GM23338 (cell line): ENCODE results near the gene ASB11. TPM values are rescaled to one million over a fixed set of nuclear protein-coding genes. Genes with fewer than 3 reads are reported as not detected.

ENCODE experiments used
- ATAC-seq: fragments of 200-7000 bp; cut with Tn5 transposase; 3 replicates; pipeline ENCODE4 v1.9.1; 2020
- DNase-seq: peaks from one replicate; pipeline ENCODE4 v3.0.0-alpha.2; 2015; ENCODE audit warnings: low spot score
- H2AFZ ChIP-seq: fragments of 200-600 bp; sonication (generic); 2 replicates; pipeline ENCODE4 v1.8.0; 2016; ENCODE audit warnings: antibody characterized with exemption, mild to moderate bottlenecking, moderate library complexity
- H3F3A ChIP-seq: fragments of 200-600 bp; sonication (generic); replicated peaks from 2 replicates; pipeline ENCODE4 v1.8.0; 2017; ENCODE audit warnings: antibody characterized with exemption, mixed run types, low read depth
- H3K27ac ChIP-seq: fragments of 200-600 bp; sonication (generic); 2 replicates; pipeline ENCODE4 v1.6.1; 2016; ENCODE audit warnings: low read depth
- H3K27me3 ChIP-seq: fragments of 200-600 bp; sonication (generic); 2 replicates; pipeline ENCODE4 v1.8.0; 2016; ENCODE audit warnings: mild to moderate bottlenecking, mixed run types, moderate library complexity; ENCODE audit not compliant: insufficient read depth
- H3K36me3 ChIP-seq: fragments of 200-600 bp; sonication (generic); 2 replicates; pipeline ENCODE4 v1.8.0; 2016; ENCODE audit warnings: mild to moderate bottlenecking; ENCODE audit not compliant: insufficient read depth
- H3K4me1 ChIP-seq: fragments of 200-600 bp; sonication (generic); 2 replicates; pipeline ENCODE4 v1.8.0; 2016; ENCODE audit warnings: mild to moderate bottlenecking, moderate library complexity; ENCODE audit not compliant: insufficient read depth
- H3K4me2 ChIP-seq: fragments of 200-600 bp; sonication (generic); 2 replicates; pipeline ENCODE4 v1.7.1; 2017; ENCODE audit warnings: mixed run types
- H3K4me3 ChIP-seq: fragments of 200-600 bp; sonication (generic); 2 replicates; pipeline ENCODE4 v1.6.1; 2016; ENCODE audit warnings: mixed run types
- H3K79me2 ChIP-seq: fragments of 200-600 bp; sonication (generic); replicated peaks from 2 replicates; pipeline ENCODE4 v1.8.0; 2017; ENCODE audit warnings: mild to moderate bottlenecking; ENCODE audit not compliant: insufficient read depth
- H3K9me2 ChIP-seq: fragments of 200-600 bp; sonication (generic); 2 replicates; pipeline ENCODE4 v1.8.0; 2017; ENCODE audit not compliant: insufficient read depth
- H4K20me1 ChIP-seq: fragments of 200-600 bp; sonication (generic); replicated peaks from 2 replicates; pipeline ENCODE4 v1.8.0; 2017; ENCODE audit warnings: mild to moderate bottlenecking; ENCODE audit not compliant: insufficient read depth
- H3K27ac Mint-ChIP-seq: 2 replicates; pipeline ENCODE4 v1.8.0; 2020; ENCODE audit warnings: inconsistent platforms, mild to moderate bottlenecking, moderate library complexity, mixed read lengths
- H3K27me3 Mint-ChIP-seq: 3 replicates; pipeline ENCODE4 v1.8.0; 2022; ENCODE audit warnings: low read depth, mild to moderate bottlenecking, moderate library complexity, mixed read lengths, inconsistent platforms; ENCODE audit not compliant: insufficient read depth, poor library complexity
- H3K36me3 Mint-ChIP-seq: 3 replicates; pipeline ENCODE4 v1.8.0; 2021; ENCODE audit warnings: low read depth, mild to moderate bottlenecking, inconsistent platforms, moderate library complexity, mixed read lengths
- H3K4me1 Mint-ChIP-seq: 3 replicates; pipeline ENCODE4 v1.8.0; 2020; ENCODE audit warnings: mild to moderate bottlenecking, inconsistent platforms, mixed read lengths
- H3K4me3 Mint-ChIP-seq: 3 replicates; pipeline ENCODE4 v1.8.0; 2021; ENCODE audit warnings: moderate library complexity, mild to moderate bottlenecking, inconsistent platforms, mixed read lengths
- H3K9me3 Mint-ChIP-seq: 3 replicates; pipeline ENCODE4 v1.8.0; 2020; ENCODE audit warnings: moderate library complexity, mild to moderate bottlenecking, inconsistent platforms, mixed read lengths
- EZH2phosphoT487 ChIP-seq: fragments of 200-600 bp; sonication (generic); IDR thresholded peaks from one replicate; pipeline ENCODE4 v1.8.1; 2018; ENCODE audit warnings: antibody characterized with exemption; ENCODE audit not compliant: unreplicated experiment
- JUNB ChIP-seq: IDR thresholded peaks from one replicate; pipeline ENCODE4 v1.6.1; 2016; ENCODE audit warnings: antibody characterized with exemption; ENCODE audit not compliant: unreplicated experiment
- NANOG ChIP-seq: IDR thresholded peaks from 2 replicates; pipeline ENCODE4 v1.6.1; 2016; ENCODE audit warnings: antibody characterized with exemption, borderline replicate concordance
- STAT1 ChIP-seq: IDR thresholded peaks from one replicate; pipeline ENCODE4 v1.6.1; 2016; ENCODE audit warnings: antibody characterized with exemption; ENCODE audit not compliant: unreplicated experiment
- ZNF114 ChIP-seq: fragments of 250-450 bp; sonication (Bioruptor Pico); IDR thresholded peaks from 2 replicates; pipeline ENCODE4 v1.5.0; 2020; ENCODE audit warnings: mild to moderate bottlenecking, moderate library complexity
- ZNF462 ChIP-seq: fragments of 250-450 bp; sonication (Bioruptor Pico); IDR thresholded peaks from 2 replicates; pipeline ENCODE4 v1.5.0; 2020; ENCODE audit warnings: mild to moderate bottlenecking, moderate library complexity
- polyA plus RNA-seq: library from polyadenylated mRNA; unstranded; fragments of >200 nt; fragmentation: Nextera tagmentation; extraction: Ambion mirVana; gene quantifications from 2 replicates; pipeline ENCODE4 v1.2.1, GENCODE V29; 2016
- total RNA-seq: library from RNA; depleted of rRNA; stranded (reverse); fragments of >200 nt; shearing (Covaris generic); gene quantifications from 2 replicates; pipeline ENCODE4 v1.2.3, GENCODE V29; 2014

ASB11 gene
- total and polyA plus RNA-seq, 2 experiments from 2014 or later, result not detected

- Histone ChIP-seq H3K27me3 (no peaks in the 10 kb centered on the region), H4K20me1 (no peaks in the 10 kb centered on the region), H3K4me1 (no peaks in the 10 kb centered on the region), H3F3A (no peaks in the 10 kb centered on the region), H2AFZ (no peak overlapping the region), H3K4me3 (no peak overlapping the region), H3K27ac (no peak overlapping the region), H3K9me2 (no peaks in the 10 kb centered on the region), H3K4me2 (no peak overlapping the region), H3K79me2 (no peaks in the 10 kb centered on the region), H3K36me3 (no peaks in the 10 kb centered on the region)
- DNase-seq (peak; percentile 41), ATAC-seq (peak; percentile 56; the same call in 2 of the 3 replicates)
- H3K27ac Mint-ChIP-seq, result no peak overlapping the region
- H3K27me3 Mint-ChIP-seq, result no peaks in the 10 kb centered on the region
- H3K4me1 Mint-ChIP-seq, result peaks cover 5% of the 10 kb centered on the region; the same call in 2 of the 3 replicates
- H3K9me3 Mint-ChIP-seq, result no peaks in the 10 kb centered on the region
- TF ChIP-seq JUNB (no peak), ZNF462 (no peak), ZNF114 (CRISPR knock-in tag) (no peak)
- no peaks in the 10 kb centered on the region for H3K36me3 Mint-ChIP-seq
- H3K4me3 Mint-ChIP-seq, result no peak overlapping the region
Observed at GRCh38 chrX:15344106-15344505, 28.7 kb upstream of the ASB11 start.

DNA sequence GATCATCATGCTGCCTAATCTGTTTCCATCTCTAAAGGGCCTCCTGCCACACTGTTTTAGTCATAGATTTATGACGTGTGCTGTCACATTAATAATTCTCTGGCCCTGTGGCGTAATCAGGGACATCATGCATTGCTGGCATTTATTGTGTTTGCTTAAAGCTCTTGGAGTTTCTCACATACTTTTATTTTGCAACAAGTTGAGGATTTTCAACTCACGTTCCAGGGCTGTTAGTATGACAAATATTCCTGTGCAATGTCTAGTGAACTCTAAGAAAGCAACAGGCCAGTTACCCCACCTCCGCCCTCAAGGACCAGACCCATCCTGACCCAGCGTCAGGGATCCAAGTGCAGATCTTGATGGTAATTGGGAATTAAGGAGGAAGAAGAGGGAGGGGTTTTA lies 27.6 kb upstream of the ASB11 start:
- H3F3A ChIP-seq, result no peaks in the 10 kb centered on the region
- Mint-ChIP-seq H3K27me3 (no peaks in the 10 kb centered on the region), H3K4me3 (no peak overlapping the region), H3K9me3 (no peaks in the 10 kb centered on the region), H3K36me3 (no peaks in the 10 kb centered on the region), H3K27ac (no peak overlapping the region), H3K4me1 (peaks cover 5% of the 10 kb centered on the region; the same call in 2 of the 3 replicates)
- ATAC-seq, result no peak
- no peak overlapping the region for H2AFZ ChIP-seq
- no peak overlapping the region for H3K27ac ChIP-seq
- no peak for TF ChIP-seq EZH2phosphoT487
- no peak for TF ChIP-seq NANOG
- TF ChIP-seq STAT1, result no peak
- no peaks in the 10 kb centered on the region for H3K79me2 ChIP-seq
- H3K4me3 ChIP-seq, result no peak overlapping the region
- no peaks in the 10 kb centered on the region for H3K27me3 ChIP-seq
- no peak for DNase-seq
- H4K20me1 ChIP-seq, result no peaks in the 10 kb centered on the region
- H3K9me2 ChIP-seq, result no peaks in the 10 kb centered on the region
- H3K4me1 ChIP-seq, result no peaks in the 10 kb centered on the region
- H3K4me2 ChIP-seq, result no peak overlapping the region
- no peaks in the 10 kb centered on the region for H3K36me3 ChIP-seq
